OCI-LY7 (cell line): Measurements from ENCODE around the gene COX19. TPM values are rescaled to one million over a fixed set of nuclear protein-coding genes. Genes with fewer than 3 reads are reported as not detected.

ENCODE experiments used
- BruUV-seq: library from RNA; stranded (reverse); fragments of 400-500 nt; replicated peaks from 2 replicates; lab custom pipeline; 2021; lab: Mats Ljungman, UMichigan
- CTCF ChIA-PET: fragments of 300-600 bp; sonication (Branson Sonifier 250); formaldehyde crosslinking; loops from one replicate; lab custom pipeline; 2022; ENCODE audit warnings: antibody characterized with exemption; ENCODE audit not compliant: unreplicated experiment; lab: Charles Lee
- POLR2A ChIA-PET: fragments of 300-600 bp; sonication (Branson Sonifier 250); formaldehyde crosslinking; loops from one replicate; lab custom pipeline; 2022; ENCODE audit warnings: antibody characterized with exemption; lab: Charles Lee
- DNase-seq: peaks from one replicate; pipeline ENCODE4 v3.0.0-alpha.2; 2015; ENCODE audit warnings: low spot score
- H2AFZ ChIP-seq: fragments of 200-600 bp; sonication (generic), shearing (Covaris generic); 2 replicates; pipeline ENCODE4 v1.6.1; 2014; ENCODE audit warnings: mild to moderate bottlenecking, antibody characterized with exemption, low read length, moderate library complexity
- H3K27ac ChIP-seq: fragments of 200-600 bp; sonication (generic); 2 replicates; pipeline ENCODE4 v1.5.1; 2014; ENCODE audit warnings: mixed run types, low read depth, mild to moderate bottlenecking, moderate library complexity, low read length, inconsistent platforms; ENCODE audit not compliant: poor library complexity, severe bottlenecking
- H3K36me3 ChIP-seq: fragments of 200-600 bp; sonication (generic); 2 replicates; pipeline ENCODE4 v1.6.1; 2014; ENCODE audit warnings: mild to moderate bottlenecking, antibody characterized with exemption, low read length, moderate library complexity, mixed read lengths; ENCODE audit not compliant: insufficient read depth
- H3K4me1 ChIP-seq: fragments of 200-600 bp; sonication (generic); 2 replicates; pipeline ENCODE4 v1.5.1; 2014; ENCODE audit warnings: mild to moderate bottlenecking, low read length; ENCODE audit not compliant: insufficient read depth, poor library complexity, severe bottlenecking
- H3K4me2 ChIP-seq: fragments of 200-600 bp; sonication (generic); 2 replicates; pipeline ENCODE4 v1.6.1; 2014; ENCODE audit warnings: mild to moderate bottlenecking, low read length
- H3K4me3 ChIP-seq: fragments of 200-600 bp; sonication (generic); 2 replicates; pipeline ENCODE4 v1.5.1; 2014; ENCODE audit warnings: mild to moderate bottlenecking, low read depth, low read length; ENCODE audit not compliant: poor library complexity, severe bottlenecking
- H3K79me2 ChIP-seq: fragments of 200-600 bp; sonication (generic); 2 replicates; pipeline ENCODE4 v1.6.1; 2016; ENCODE audit warnings: low read depth, mild to moderate bottlenecking, low read length, moderate library complexity, mixed read lengths; ENCODE audit not compliant: insufficient read depth
- H3K9me2 ChIP-seq: fragments of 200-600 bp; sonication (generic); 2 replicates; pipeline ENCODE4 v1.6.1; 2016; ENCODE audit warnings: mild to moderate bottlenecking, low read length, mixed read lengths; ENCODE audit not compliant: insufficient read depth
- H3K9me3 ChIP-seq: fragments of 200-600 bp; sonication (generic); 2 replicates; pipeline ENCODE4 v1.6.1; 2014; ENCODE audit warnings: mild to moderate bottlenecking, mixed run types, low read length, mixed read lengths
- H4K20me1 ChIP-seq: fragments of 200-600 bp; sonication (generic); 2 replicates; pipeline ENCODE4 v1.6.1; 2014; ENCODE audit warnings: mild to moderate bottlenecking, antibody characterized with exemption, low read length, moderate library complexity, mixed read lengths; ENCODE audit not compliant: insufficient read depth
- CTCF ChIP-seq: fragments of 200-600 bp; sonication (generic); conservative IDR thresholded peaks from 2 replicates; pipeline ENCODE4 v1.5.1; 2014; ENCODE audit warnings: mild to moderate bottlenecking, antibody characterized with exemption, low read length, moderate library complexity, mixed read lengths
- EZH2phosphoT487 ChIP-seq: fragments of 200-600 bp; sonication (generic); IDR thresholded peaks from 2 replicates; pipeline ENCODE4 v1.6.1; 2018; ENCODE audit warnings: low read depth, borderline replicate concordance, mild to moderate bottlenecking, mixed run types, antibody characterized with exemption, low read length, moderate library complexity, mixed read lengths
- intact Hi-C: fragments of 100-400 bp; cut with micrococcal nuclease; formaldehyde crosslinking; loops from one replicate; pipeline ENCODE4 v1.10.0; 2022; ENCODE audit not compliant: unreplicated experiment
- total RNA-seq, 2 experiments: library from RNA; depleted of rRNA in 1 of 2; stranded (reverse); fragments of >200 nt in 1 of 2; shearing (Covaris generic) in 1 of 2; gene quantifications; 2 replicates each; pipeline ENCODE4 v1.2.3, GENCODE V29; 2014 to 2022

COX19 gene
- total RNA-seq, 2 experiments from 2014 or later, result 23.2 to 43.1 TPM

- H3K9me2 ChIP-seq, result no peaks in the 10 kb centered on the region
- peaks cover 62% of the 10 kb centered on the region for H3K36me3 ChIP-seq
- no peak overlapping the region for H2AFZ ChIP-seq
- CTCF ChIA-PET, result no interaction called here
- TF ChIP-seq CTCF (no peak), EZH2phosphoT487 (no peak)
- BruUV-seq, result no TSS peak
- no peak overlapping the region for H3K4me2 ChIP-seq
- no peak overlapping the region for H3K4me3 ChIP-seq
- intact Hi-C loops, result no loop called here
- DNase-seq, result no peak
- H3K4me1 ChIP-seq, result peaks cover 55% of the 10 kb centered on the region
- POLR2A ChIA-PET, result interaction anchor here (0.9 kb wide), 1 partner anchor 8 kb away, joined by 3 read pairs; the partner anchor contains the start of gene COX19
- peaks cover 19% of the 10 kb centered on the region; the same call in 1 of the 2 replicates for H3K79me2 ChIP-seq
- no peaks in the 10 kb centered on the region for H3K9me3 ChIP-seq
- no peaks in the 10 kb centered on the region for H4K20me1 ChIP-seq
- H3K27ac ChIP-seq, result no peak overlapping the region
Measured at GRCh38 chr7:967361-968082, 7.8 kb downstream of the COX19 start.

- TF ChIP-seq EZH2phosphoT487, result no peak
- TF ChIP-seq CTCF, result no peak
- ChIA-PET CTCF (no interaction called here), POLR2A (interaction anchor here (0.6 to 0.9 kb wide), 2 partner anchors 9 to 27 kb away, joined by 3 read pairs; partner anchors contain the start of gene COX19)
- Histone ChIP-seq H3K9me2 (no peaks in the 10 kb centered on the region), H3K4me1 (peaks cover 50% of the 10 kb centered on the region), H4K20me1 (no peaks in the 10 kb centered on the region), H3K27ac (peak overlapping the region; percentile 46), H3K9me3 (no peaks in the 10 kb centered on the region), H3K4me2 (no peak overlapping the region), H2AFZ (no peak overlapping the region), H3K4me3 (no peak overlapping the region), H3K36me3 (peaks cover 53% of the 10 kb centered on the region), H3K79me2 (peaks cover 9% of the 10 kb centered on the region; the same call in 1 of the 2 replicates)
- DNase-seq, result no peak
- TSS peak; percentile 18 for BruUV-seq
- intact Hi-C loops, result no loop called here
Measured at GRCh38 chr7:966291-967069, 8.9 kb downstream of the COX19 start.
